Measurements from ENCODE around the gene TSPO2. TPM values are rescaled to one million over a fixed set of nuclear protein-coding genes. Genes with fewer than 3 reads are reported as not detected.

Gene TSPO2
- total and polyA plus RNA-seq, 9 of the 15 experiments (the other 6 are each of a cell fraction or from before 2014, with no cell fraction given) = not detected

DNA sequence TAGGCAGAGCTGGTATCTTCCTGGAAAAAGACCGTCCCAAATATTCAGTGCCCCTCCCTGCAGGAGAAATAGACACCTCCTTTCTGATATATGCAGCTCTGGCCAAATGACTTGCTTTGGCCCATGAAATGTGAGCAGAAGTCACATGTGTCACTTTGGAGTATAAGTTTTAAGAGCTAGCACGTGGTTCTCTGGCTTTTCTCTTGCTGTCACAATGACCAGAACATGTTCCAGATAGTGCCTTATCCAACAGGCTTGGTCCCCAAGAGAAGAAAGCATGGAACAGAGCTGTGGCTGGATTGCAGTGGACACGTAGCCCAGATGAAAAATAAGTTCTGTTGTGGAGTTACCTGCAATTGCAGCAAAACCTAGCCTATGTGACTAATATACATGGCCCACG lies 43.6 kb upstream of the TSPO2 start:
- Histone ChIP-seq H3K4me1 (replicated peaks in 1 of 2; ENCODE audit: control insufficient read depth in 2 of 2, insufficient read depth in 2 of 2, low read length in 2 of 2) (peaks cover 13 to 27% of the 10 kb centered on the region in 2 experiments; a peak in 4 of 5 replicates), H3K27ac (ENCODE audit: extremely low read depth, low read depth, low read length) (no peak overlapping the region), H3K4me2 (ENCODE audit: insufficient read depth, low read length) (no peak overlapping the region), H3K4me3 (no peak overlapping the region), H3K27me3 (ENCODE audit: control insufficient read depth in 2 of 2, insufficient read depth in 2 of 2, low read length in 2 of 2) (peaks cover 11 to 17% of the 10 kb centered on the region in 2 experiments), H3K79me2 (ENCODE audit: control insufficient read depth, insufficient read depth, low read length) (no peaks in the 10 kb centered on the region), H4K20me1 (replicated peaks; ENCODE audit: control insufficient read depth, insufficient read depth, low read length) (no peaks in the 10 kb centered on the region), H3K9me1 (ENCODE audit: control insufficient read depth, insufficient read depth, low read length) (no peaks in the 10 kb centered on the region), H2AFZ (ENCODE audit: low read depth, low read length) (peak overlapping the region; percentile 69), H3K9me3 (replicated peaks; ENCODE audit: control insufficient read depth, insufficient read depth, low read depth, low read length) (no peaks in the 10 kb centered on the region), H3K9ac (ENCODE audit: insufficient read depth in 1 of 2, low read depth in 2 of 2, low read length in 2 of 2) (no peak overlapping the region), H3K36me3 (ENCODE audit: control insufficient read depth, insufficient read depth, low read length) (no peaks in the 10 kb centered on the region)
- CTCF ChIA-PET (ENCODE audit: low intra/inter-chr PET ratio) = interaction anchor here (0.9 kb wide), 1 partner anchor 68 kb away, joined by 6 read pairs; no protein-coding TSS in a partner anchor
- in situ Hi-C loops (cut with MboI) = no loop called here
- POLR2A ChIA-PET = interaction anchor here (0.6 to 1.1 kb wide), 3 partner anchors 12 to 29 kb away, joined by 3 to 4 read pairs (median 3); no protein-coding TSS in a partner anchor
- intact Hi-C loops (cut with micrococcal nuclease) = loop anchor here (5.0 kb wide), 1 partner anchor 74 kb away; the partner anchor contains the start of genes NFYA and OARD1
- DNase-seq (ENCODE audit: extremely low read depth in 1 of 4, low spot score in 3 of 4) (peak in 1 of 4 experiments; percentile 41), FAIRE-seq (peak; percentile 67), ATAC-seq (peak; percentile 25; the same call in 2 of the 3 replicates)
- 19% methylated on average over 4 of the region's 4 CpGs for WGBS (ENCODE audit: insufficient coverage, low coverage, missing lambda C conversion rate)
- no TSS peak for BruUV-seq (replicated peaks)
- TF ChIP-seq CBFA2T3 (IDR thresholded peaks at IDR 0.05) (peak; percentile 22; the same call in 1 of the 2 replicates), HDGF (IDR thresholded peaks at IDR 0.05) (no peak), ZBTB7A (IDR thresholded peaks at IDR 0.05; ENCODE audit: borderline replicate concordance, control insufficient read depth, low read depth, low read length) (no peak), ARID2 (IDR thresholded peaks at IDR 0.05) (no peak), FOS (IDR thresholded peaks at IDR 0.05; ENCODE audit: extremely low read depth, insufficient read length) (no peak), MEIS2 (IDR thresholded peaks at IDR 0.05; ENCODE audit: partially characterized antibody) (peak; percentile 24), GATAD2A (IDR thresholded peaks at IDR 0.05) (no peak)
- TF ChIP-seq, protein P1, sequence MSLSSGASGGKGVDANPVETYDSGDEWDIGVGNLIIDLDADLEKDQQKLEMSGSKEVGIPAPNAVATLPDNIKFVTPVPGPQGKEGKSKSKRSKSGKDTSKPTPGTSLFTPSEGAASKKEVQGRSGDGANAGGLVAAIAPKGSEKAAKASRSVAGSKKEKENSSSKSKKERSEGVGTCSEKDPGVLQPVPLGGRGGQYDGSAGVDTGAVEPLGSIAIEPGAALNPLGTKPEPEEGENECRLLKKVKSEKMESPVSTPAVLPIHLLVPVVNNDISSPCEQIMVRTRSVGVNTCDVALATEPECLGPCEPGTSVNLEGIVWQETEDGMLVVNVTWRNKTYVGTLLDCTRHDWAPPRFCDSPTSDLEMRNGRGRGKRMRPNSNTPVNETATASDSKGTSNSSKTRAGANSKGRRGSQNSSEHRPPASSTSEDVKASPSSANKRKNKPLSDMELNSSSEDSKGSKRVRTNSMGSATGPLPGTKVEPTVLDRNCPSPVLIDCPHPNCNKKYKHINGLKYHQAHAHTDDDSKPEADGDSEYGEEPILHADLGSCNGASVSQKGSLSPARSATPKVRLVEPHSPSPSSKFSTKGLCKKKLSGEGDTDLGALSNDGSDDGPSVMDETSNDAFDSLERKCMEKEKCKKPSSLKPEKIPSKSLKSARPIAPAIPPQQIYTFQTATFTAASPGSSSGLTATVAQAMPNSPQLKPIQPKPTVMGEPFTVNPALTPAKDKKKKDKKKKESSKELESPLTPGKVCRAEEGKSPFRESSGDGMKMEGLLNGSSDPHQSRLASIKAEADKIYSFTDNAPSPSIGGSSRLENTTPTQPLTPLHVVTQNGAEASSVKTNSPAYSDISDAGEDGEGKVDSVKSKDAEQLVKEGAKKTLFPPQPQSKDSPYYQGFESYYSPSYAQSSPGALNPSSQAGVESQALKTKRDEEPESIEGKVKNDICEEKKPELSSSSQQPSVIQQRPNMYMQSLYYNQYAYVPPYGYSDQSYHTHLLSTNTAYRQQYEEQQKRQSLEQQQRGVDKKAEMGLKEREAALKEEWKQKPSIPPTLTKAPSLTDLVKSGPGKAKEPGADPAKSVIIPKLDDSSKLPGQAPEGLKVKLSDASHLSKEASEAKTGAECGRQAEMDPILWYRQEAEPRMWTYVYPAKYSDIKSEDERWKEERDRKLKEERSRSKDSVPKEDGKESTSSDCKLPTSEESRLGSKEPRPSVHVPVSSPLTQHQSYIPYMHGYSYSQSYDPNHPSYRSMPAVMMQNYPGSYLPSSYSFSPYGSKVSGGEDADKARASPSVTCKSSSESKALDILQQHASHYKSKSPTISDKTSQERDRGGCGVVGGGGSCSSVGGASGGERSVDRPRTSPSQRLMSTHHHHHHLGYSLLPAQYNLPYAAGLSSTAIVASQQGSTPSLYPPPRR (CRISPR knock-in tag; IDR thresholded peaks at IDR 0.05; ENCODE audit: borderline replicate concordance) = no peak
- TF ChIP-seq, protein P2, sequence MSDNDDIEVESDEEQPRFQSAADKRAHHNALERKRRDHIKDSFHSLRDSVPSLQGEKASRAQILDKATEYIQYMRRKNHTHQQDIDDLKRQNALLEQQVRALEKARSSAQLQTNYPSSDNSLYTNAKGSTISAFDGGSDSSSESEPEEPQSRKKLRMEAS (CRISPR knock-in tag; IDR thresholded peaks at IDR 0.05) = peak; percentile 39; the same call in 1 of the 2 replicates
- TF ChIP-seq, protein P3, sequence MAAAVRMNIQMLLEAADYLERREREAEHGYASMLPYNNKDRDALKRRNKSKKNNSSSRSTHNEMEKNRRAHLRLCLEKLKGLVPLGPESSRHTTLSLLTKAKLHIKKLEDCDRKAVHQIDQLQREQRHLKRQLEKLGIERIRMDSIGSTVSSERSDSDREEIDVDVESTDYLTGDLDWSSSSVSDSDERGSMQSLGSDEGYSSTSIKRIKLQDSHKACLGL (CRISPR knock-in tag; IDR thresholded peaks at IDR 0.05; ENCODE audit: borderline replicate concordance, poor library complexity, severe bottlenecking) = peak; percentile 68

Measured in K562 (cell line).